Stimulated activated CD8-positive, alpha-beta memory T cell treated with anti-CD3 and anti-CD28 coated beads, Interleukin-2, amount 100 ng/mL, for 1 hour (primary cell): Measurements from ENCODE around the gene ATP8A2.
"Not testable (repeated sequence)": the region's sequence is repeated elsewhere in the genome, so short reads cannot be mapped to it uniquely, and the experiment has no call there.

Experiments
- DNase-seq, 2 donors: peaks; one replicate each; pipeline ENCODE4 v3.0.0-alpha.2; 2020; ENCODE audit warnings: low read depth in 2 of 2

The ATP8A2 gene

DNA sequence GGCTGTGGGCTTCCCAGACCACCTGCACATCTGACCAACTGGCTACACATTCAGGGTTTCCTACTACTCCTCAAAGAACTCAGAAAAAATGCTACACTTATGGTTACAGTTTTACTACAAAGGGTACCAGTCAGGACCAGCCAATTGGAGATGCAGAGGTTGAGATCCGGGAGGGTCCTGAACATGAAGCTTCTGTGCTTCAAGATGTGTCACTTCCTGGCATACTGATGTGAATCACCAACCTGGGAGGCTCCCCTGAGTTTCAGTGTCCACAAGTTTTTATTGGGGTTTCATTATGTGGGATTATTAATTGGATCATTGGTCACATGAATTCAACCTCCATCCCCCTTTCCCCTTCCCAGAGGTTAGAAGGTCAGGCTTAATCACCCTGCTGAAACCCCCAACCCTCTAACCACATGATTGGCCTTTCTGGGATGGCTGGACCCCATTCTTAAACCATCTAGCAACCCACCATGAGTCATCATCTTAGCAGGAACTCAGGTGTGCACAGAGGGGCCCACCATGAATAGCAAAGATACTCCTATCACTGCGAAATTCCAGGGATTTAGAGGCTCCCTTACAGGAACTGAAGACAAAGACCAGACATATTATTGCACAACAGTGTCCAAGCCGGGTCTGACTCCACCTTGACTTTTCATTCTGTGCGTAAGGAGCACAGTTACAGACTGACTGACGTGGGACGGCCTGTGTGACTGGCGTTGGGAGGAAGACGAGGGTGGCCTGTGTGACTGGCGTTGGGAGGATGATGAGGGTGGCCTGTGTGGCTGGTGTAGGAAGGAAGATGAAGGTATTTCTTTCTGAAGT lies 90.7 kb downstream of the ATP8A2 start:
- no peak for DNase-seq

DNA sequence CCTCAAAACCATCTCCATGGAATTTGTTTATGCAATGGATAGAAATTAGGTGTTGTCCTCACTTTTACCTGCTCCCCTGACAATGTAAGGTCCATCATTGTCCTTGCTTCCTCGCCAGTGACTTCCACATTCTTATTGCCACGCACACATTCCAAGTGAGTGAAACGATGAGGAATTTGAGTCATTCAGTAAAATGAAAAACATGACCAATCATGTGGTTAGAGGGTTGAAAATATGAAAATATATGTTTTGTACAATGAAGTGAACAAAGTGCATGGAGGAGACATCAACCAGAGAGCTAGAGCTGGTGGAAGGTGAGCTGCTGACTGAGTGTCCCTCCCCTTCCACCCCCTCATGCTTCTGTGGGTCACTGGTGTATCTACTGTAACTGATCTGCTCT lies 91.7 kb downstream of the ATP8A2 start:
- no peak for DNase-seq

DNA sequence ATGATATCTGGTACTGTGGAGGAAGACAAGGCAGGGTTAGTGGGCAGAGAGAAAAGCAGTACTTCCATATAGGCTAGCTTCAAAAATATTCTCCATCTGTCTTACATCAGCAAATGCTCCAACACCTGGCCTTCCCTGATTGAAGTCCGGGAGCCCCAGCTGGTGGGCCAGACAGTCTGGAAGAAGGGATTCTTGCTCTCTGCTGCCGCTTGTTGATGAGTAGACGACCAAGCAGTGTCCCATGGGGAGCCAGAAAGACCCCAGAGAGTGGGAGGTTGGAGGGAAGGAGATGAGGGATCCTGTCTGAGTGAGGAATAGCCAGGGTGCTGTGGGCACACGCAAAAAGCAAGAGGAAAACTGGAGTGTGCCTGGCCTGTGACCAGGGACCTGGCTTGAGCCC lies 95.1 kb downstream of the ATP8A2 start:
- DNase-seq, result no peak

DNA sequence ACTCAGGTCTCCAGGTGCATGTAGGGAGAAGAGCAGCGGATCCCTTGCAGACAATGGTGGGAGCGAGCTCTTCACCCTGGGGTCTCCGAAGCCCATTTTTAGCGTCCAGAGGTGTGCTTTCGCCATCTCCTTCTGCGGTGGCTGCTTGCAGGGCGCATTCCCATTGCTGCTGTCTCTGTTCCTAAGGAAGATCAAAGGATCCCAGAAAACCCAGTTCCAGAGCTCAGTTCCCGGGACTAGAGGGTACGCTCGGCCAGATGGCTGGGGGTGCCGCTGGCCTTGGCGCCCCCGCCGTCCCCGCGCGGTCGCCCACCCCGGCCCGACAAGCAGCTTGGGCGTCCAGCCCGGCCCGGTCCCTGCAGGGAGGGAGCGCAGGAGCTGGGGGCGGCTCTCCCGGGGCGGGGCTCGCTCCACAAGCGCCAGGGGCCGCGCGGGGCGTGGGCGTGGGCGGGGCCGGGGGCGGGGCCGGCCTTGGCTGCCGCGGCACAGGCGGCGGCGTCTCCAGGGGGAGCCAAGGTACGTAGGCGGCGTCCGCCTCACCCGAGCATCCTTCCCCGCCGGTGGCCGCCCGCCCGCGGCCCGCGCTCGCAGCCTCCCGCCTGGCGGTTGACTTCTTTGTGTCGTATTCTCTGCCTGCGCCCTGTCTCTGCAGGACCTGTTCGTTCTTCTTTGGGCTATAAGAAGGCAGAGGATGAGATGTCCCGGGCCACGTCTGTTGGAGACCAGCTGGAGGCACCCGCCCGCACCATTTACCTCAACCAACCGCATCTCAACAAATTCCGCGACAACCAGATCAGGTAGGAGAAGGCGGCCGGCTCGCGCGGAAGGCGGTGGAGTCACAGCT lies 96.8 kb downstream of the ATP8A2 start:
- no peak for DNase-seq

DNA sequence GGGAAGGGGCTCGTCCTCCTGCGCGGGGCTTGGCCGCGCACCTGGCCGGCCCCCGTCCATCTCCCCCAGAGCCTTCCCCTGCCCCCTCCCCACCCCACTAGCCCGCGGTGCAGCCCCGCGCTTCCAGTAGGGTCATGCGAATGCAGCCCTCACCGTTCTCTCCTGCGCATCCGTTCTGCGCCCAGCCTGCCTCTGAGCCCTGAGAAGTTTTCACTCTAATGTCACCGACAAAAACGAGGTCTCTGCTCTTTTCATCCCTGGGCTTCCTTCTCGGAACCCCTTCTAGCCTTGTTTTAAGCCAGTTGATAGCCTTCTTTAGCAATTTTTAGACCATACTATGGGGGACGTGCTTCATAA lies 97.4 kb downstream of the ATP8A2 start:
- no peak for DNase-seq

DNA sequence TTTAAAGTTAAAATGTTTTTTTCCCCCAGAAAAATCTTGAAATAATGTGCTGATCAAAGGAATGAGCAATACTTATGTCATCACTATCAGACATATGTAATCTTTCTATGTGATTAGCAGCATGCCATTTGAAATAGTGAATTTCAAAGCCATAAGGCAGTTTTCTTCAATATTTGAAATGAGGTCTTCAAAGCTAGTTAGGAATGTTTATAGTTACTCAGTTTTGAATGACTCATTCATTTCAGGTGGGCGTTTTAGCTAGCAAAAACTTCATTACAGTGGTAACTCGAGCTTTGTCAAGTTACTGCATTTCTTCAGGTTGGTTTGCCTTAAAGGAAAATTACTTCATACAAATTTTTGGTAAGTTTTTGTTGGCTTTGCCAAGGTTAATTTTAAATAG lies 102.1 kb downstream of the ATP8A2 start:
- DNase-seq, result no peak

DNA sequence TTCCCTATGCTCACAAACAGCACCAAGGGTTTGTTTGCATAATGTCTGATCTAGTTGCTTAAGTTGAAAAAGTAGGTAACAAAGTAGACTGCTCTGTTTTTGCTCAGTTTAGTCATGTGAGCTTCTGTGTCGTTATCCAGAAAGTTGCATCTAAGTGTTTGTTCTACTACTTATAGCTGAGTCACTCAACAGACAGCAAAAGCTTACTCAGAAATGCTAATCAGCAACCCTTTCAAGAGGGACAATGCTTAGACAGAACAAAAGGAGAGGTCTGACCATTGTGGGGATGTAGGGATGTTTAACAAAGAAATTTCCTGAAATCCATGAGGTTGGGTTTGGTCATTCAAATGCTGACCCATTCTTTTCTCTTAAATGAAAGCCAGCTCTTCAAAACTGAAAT lies 106.4 kb downstream of the ATP8A2 start:
- DNase-seq, result no peak

DNA sequence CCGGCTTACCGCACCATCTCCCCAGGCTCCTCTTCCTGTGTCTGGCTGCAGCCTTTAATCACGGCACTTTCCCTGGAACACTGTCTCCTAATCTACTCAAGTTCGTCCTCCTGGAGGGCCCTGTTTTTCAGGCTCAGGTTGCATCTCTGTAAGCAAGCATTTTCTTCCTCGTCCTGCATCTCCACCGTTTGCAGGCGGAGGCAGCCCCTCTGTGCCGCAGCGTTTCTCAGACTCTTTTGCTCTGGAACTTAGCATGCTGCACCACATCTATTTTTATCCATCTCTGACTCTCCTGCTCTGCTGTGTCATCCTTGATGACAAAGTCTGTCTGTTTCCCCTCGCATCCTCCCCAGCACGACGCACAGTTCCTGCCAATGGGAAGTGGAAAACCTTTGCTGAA lies 117.5 kb downstream of the ATP8A2 start:
- no peak for DNase-seq

DNA sequence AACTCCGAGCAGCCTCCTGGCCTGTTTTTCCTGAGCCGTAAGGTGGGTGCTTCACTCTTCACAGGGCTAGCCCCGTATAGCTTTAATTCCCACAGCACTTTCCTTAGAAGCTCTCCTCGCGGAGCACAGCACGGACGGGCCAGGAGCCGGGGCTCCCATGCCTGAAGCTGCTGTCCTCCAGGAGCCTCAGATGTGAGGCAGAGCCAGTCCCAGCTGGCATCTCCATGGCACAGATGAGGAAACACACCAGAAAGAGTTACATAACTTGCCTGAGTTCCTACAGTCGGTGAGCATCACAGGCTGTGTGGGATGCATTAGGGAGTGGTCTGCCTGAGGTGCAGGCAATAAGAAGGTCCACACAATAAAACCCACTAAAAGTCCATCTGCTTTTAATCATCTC lies 118.5 kb downstream of the ATP8A2 start:
- no peak for DNase-seq

DNA sequence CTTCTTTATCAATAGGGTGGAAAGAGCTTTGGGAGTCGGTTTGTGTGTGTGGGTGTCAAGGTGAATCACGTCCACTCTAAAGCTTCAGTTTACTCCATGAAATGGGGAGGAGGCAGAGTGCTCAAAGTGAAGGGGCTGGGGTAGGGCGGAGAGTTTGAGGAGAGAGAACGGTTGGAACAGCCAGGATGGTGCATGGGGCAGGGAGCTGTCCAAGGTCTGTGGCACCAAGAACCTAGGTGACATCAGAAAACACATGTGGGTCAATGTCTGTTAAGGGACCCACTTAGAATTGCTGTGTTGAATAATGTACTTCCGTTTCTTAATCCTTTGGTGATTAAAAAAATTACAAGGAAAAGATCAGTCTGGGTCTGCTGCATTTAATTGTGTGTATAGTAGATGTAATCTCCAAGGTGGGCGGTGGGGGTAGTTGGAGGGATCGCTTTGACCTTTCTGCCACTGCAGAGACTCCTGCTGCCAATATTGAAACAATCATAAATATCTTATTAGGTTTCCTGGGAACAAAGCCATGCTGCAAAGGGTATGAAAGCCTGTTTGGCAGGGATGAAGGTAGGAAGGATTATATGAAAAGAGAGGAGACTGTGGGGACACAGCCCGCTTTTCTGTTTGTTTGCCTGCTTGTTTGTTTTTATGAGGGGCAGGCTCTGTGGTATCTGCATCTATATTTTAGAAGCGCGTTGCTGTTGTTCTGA lies 122.3 kb downstream of the ATP8A2 start:
- no peak for DNase-seq

DNA sequence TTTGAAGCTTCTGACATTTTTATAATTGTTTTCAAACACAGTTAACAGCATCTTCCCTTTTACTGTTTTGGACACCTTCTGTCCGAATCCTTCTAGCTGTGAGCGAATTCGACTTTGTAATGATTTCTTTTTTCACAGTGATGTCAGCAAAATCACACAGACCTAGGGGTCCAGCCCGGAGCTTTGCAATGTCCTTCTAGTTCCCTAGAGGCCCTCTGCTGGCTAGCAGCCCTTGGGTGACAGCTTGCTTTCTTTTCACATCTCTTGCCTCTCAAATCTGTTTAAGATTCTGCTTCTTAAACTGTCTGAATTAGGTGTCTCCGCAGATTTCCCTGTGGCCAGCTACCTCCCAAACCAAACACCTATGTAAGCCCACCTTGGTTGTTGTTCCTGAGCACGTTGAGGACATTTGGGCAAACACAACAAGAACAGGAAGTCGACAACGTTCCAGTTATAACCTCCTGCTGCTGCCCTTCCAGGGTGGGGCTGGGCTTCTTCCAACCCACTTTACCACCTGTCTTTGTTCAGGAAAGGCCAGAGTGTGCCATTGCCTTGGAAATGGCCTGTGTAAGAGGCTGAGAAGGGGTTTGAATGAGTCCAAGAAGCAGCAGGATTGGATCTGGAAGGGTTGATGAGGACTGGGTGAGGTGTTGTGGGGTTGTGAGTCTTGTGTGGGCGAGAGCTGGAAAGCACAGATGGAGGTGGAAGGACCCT lies 123.1 kb downstream of the ATP8A2 start:
- no peak for DNase-seq

DNA sequence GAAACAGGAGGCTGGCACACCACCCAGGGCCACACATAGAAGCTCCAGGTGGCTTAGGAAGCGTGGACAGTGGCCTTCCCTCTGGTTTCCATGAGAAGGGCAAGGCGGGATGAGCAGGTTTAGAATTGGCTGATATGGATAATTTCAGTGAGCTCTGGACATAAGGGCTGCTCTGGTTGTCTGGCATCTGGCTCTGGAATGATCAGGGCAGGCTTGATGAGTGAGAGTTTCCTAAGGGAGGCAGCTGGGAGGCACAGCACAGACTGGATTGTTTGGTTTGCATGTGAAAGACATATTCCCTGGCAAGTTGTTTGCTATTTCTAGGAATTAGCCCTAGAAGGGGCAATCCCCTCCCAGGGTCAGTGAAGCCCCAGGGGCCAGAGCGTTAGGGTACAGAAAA lies 129.5 kb downstream of the ATP8A2 start:
- no peak for DNase-seq

DNA sequence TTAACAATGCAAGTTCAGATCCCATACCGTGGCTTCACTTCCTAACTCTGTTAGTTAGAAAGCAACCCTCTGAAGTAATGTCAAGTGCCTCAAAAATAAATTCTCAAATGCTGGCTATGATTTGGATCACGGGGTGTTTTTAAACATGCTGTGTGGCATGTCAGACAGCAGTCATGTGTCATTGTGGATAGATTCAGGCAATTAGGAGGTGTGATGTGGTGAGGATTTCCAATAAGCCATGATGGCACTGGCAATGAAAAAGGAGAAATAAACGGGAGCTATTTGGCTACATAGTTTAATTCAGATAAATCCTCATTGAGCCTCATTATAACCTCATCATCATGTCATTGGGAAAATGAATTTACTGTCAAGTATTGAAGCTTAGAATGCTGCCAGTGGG lies 130.3 kb downstream of the ATP8A2 start:
- no peak for DNase-seq

DNA sequence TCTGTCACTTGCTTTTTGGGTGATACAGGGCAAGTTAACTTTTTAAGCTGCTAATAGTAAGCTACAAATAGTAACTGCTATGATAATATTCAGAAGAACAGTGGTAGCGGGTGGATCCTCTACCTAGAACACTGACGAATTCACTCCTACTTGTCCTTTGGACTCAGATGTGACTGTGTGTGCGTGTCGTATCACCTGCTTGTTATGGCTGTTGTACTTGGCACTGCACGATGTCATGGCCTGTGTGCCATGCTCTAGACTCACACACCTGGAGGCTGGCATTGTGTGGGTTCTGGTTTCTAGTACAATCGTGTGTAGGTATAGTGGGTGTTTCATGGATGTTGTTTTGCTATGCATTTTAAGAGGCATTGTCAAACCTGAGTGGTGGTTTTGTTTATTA lies 130.8 kb downstream of the ATP8A2 start:
- DNase-seq, result no peak

DNA sequence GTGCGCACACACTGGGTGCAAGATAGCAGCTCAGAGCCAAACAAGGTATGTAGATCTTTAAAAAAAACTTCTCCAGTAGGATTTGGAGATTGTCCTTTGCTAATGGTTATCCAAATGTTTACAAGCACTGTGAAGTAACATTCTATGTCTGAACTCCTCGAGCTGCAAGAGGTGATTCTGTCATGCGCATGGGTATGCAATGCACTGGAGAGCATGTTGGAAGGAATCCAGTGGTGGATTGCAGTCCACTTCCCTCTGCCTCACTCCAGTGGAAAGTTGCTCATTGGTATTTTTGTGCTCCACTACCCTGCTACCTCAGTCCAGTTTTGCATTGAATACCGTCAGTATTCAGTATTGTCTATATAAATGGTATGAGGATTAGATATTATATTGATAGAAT lies 132.1 kb downstream of the ATP8A2 start:
- no peak for DNase-seq

DNA sequence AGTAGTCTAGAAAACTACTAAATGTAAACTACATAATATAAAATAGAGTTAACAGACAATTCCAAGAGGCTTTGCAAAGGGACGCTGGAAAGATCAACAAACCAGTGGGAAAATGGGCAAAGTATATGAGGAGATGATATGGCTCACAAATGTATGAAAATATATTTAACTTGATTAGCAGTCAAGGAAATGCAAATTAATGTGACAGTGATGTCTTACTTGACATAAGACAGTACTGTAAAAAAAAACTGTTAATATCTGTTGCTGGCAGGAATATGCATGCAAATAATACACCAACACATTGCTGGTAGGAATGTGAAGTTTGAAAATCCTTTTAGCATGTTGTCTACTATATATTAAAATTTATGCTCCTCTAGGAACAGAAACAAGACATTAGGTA lies 136.1 kb downstream of the ATP8A2 start:
- no peak for DNase-seq

DNA sequence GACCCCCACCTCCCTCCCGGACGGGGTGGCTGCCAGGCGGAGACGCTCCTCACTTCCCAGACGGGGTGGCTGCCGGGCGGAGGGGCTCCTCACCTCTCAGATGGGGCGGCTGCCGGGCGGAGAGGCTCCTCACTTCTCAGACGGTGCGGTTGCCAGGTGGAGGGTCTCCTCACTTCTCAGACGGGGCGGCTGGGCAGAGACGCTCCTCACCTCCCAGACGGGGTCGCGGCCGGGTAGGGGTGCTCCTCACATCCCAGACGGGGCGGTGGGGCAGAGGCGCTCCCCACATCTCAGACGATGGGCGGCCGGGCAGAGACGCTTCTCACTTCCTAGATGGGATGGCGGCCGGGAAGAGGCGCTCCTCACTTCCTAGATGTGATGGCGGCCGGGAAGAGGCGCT lies 141.3 kb downstream of the ATP8A2 start:
- DNase-seq, result not testable (repeated sequence)

DNA sequence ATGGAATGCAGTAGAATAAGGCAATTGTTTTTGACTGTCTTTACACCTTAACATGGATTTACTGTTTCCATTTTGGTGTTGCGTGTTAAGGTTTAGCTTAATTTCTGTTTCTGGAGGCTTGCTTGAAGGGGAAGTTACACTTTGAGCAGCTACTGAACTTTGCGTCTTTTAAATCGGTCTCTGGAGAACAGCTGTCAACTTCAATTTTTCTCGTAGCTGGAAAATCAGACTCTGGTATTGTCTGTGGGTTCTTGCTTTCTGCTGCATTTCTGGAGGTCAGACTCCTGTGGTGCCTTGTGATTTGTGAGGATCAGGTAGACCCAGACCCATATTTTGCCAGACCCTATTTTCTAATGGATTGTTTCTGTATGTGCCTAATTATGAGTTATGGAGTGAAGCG lies 146.7 kb downstream of the ATP8A2 start:
- no peak for DNase-seq

DNA sequence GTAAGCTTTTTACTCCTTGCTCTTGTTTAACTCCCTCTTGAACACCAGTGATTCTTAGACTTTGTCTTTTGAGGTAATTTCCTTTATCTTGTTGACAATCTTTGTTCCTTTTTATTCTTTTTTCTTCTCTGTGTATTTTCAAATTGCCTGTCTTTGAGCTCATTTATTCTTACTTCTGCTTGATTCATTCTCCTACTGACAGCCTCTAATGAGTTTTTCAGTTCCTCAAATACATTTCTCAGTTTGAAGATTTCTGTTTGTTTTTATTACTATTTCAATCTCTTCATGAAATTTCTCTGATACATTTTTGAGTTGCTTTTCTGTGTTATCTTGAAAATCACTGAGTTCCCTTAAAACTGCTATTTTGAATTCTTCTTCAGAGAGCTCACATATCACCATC lies 154.1 kb downstream of the ATP8A2 start:
- DNase-seq, result no peak

DNA sequence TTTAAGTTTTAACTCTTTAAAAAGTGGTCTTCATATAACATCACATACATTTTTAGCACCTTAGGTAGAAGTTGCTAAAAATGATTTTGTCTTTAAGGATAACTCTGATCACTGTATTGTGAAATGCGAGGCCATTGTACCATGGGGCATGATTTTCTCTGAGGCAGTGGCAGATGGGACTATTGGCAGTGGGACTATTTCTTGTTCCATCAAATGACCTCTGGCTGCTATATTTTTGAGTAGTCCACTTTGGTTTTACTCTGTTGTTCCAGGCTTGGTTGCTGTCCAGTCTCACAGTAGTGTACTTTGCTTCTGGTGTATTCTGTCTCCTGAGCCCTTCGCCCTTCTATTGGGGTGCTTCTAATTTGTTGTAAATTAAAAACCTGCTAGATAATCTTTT lies 156.5 kb downstream of the ATP8A2 start:
- DNase-seq, result no peak

DNA sequence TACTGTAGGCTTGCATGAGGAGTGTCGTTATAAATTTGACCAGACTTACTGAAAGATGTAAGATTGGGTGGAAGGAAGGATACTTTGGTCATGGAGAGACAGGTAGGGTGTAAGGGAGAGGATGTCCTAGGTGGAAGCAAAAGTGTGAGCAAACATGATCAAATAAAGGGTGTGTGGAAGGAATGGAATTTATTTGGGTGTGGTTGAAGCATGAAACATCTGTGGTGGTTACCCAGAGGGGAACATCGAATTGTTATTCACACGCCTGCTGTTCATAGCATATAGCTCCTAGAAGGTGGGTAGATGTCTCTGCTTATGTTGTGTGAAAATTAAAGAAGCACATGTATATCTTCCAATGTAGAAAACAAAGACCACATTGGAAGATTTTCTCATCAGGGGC lies 157.7 kb downstream of the ATP8A2 start:
- no peak for DNase-seq

DNA sequence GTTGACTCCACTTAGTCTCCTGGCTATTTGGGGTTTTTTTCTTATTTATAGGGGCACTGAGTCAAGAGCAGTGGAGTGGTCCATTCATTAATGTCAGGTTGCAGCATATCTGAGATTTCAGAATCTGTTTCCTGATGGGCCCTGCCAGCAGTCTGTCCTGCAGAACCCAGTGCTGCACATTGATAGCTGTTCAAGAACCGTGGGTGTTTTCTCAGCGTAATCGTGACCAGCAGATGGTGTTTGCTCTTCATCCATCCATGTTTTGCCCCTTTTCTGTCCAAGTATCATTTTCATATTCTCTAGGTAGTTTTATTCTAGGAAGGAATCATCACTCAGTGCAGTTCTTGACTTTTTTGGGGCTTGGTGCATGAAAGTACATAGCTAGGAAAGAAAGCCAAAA lies 166.5 kb downstream of the ATP8A2 start:
- no peak for DNase-seq
